ELR (cell line): ENCODE measurements around the gene ZDHHC14.
"Not testable (repeated sequence)": the region's sequence is repeated elsewhere in the genome, so short reads cannot be mapped to it uniquely, and the experiment has no call there.

Source experiments
- DNase-seq: peaks from one replicate; pipeline ENCODE4 v3.0.0-alpha.2; 2015; ENCODE audit warnings: low read depth

The ZDHHC14 gene

DNA sequence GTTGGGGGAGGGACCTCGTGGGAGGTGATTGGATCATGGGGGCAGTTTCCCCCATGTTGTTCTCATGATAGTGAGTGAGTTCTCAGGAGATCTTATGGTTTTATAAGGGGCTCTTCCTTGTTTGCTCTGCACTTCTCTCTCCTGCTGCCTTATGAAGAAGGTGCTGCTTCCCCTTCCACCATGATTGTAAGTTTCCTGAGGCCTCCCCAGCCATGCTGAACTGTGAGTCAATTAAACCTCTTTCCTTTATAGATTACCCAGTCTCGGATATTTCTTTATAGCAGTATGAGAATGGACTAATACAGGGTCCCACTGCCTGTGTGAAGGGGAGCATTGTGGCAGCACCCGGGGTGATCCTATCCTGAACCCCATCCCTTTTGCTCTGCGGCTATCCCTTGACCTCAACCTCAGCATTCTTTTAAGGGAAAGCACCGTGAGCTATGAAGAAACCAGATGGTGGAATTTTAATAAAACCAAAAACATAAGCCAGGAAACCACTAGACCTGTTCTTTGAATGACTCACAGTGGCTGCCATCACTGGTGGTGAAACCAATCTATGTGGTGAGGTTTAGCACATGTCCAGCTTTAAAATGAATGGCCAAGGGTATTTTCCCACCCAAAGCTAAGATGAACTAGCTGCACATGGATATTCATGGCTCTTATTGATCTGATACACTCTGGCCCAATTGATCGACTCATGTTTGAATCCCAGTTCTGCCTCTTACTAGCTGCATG is 62.2 kb downstream of the ZDHHC14 start:
- peak; percentile 84 for DNase-seq

DNA sequence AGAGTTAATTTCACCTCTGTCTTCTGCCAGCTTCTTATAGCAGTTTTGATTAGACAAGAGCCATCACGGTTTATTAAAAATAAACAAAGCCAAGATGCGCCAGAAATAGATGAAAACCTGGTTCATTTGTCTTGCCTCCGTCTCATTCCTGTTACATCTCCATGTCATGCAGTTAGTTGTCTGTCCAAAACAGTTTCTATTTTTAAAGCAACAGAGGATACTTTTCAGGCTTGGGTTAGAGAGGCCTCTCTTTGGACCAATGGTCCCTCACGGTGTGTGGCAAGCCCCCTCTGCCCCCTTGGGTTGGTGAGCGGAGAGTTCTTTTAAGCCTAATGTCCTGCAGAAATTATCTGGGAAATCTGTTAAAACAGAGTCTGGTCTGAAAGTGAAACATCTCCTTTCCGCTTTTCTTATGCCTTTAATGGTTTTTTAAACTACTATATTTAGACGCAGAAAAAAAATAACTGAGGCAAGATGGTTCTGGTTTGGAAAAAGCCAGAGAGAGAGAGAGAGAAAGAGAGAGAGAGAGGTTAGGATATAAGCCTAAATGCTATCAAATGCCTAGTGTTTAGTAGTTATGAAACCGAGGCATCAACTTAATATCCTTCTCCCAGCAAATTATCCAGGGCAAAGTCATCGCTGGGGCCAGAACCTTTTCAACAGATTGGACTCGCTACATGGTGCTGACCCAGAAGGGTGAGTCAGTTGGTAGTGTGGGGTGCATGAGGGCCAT is 64.5 kb downstream of the ZDHHC14 start:
- DNase-seq, result no peak

DNA sequence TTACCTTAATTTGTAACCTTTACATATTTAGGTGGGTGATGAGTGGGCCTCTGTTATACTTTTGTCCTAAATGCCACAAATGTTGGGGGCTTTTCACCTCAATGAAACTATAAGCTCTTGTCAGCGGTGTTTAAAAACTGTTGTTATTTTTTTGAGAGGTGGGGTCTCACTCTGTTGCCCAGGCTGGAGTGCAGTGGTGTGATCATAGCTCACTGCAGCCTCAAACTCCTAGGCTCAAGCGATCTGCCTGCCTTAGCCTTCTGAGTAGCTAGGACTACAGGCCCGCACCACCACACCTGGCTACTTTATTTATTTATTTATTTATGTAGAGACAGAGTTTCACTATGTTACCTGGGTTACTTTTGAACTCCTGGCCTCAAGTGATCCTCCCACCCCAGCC is 66.7 kb downstream of the ZDHHC14 start:
- DNase-seq, result no peak

DNA sequence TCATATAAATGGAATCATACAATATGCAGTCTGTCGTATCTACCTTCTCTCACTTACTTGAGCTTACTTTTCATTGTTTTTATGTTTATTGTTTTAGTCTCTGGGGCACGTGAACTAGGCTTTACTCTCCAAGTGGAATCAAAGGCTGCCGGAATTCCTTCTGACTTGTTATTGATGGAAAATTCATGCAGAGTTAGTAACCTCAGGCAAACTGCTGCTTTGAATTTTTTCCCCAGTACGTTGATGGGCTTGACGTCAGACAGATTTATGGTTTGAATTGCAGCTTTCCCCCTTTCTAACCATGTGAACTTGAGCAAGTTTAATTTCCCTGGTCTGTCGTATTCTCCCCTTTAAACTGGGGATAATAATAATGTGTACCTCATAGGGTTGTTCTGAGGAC is 68.6 kb downstream of the ZDHHC14 start:
- no peak for DNase-seq

DNA sequence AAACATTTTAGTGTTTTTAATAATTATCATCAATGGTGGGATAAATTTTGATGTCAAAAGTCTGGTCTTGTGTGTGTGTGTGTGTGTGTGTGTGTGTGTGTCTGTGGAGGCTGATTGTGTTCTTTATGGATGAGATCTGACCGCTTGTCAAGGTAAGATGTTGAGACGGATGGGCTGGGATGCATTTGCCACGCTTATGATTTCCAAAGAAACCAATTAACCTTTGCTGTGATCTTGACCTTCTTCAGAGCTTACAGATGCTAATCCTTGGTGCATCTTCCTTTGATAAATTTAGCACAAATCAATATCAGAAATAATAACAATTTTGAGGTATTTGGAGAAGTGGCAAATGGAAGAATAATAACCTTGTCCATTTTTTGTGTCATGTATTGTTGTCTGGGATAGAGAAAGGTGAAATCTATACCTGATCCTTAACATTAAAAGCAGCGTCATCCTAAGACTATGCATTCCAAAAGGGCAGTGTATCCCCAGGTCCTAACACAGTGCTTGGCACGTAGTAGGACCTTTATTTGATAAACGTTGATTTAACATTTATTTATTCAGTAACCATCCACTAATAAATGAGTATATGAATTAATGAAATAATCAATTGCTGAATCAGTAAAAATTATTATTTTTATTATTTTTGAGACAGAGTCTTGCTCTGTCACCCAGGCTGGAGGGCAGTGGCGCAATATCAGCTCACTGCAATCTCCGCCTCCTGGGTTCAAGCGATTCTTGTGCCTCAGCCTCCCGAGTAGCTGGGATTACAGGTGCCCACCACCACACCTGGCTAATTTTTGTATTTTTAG is 70.1 kb downstream of the ZDHHC14 start:
- no peak for DNase-seq

DNA sequence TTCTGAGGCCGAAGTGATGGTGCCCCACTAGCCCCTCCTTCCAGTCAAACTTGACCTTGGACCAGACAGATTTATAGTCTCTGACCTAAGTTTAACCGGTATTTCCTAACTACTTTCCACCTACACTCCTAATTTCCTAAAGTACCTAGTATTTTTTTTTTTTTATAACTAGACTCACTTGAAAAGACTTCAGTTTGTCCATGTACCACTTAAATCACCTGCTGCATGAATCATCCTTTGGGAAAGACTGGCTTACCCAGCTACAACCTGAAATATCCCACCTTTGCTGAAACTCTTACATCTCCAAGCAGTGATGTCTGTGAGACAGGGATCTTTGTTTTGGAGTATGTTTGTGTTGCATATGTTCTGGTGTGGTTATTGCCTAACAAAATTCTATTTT is 71.1 kb downstream of the ZDHHC14 start:
- DNase-seq, result no peak

DNA sequence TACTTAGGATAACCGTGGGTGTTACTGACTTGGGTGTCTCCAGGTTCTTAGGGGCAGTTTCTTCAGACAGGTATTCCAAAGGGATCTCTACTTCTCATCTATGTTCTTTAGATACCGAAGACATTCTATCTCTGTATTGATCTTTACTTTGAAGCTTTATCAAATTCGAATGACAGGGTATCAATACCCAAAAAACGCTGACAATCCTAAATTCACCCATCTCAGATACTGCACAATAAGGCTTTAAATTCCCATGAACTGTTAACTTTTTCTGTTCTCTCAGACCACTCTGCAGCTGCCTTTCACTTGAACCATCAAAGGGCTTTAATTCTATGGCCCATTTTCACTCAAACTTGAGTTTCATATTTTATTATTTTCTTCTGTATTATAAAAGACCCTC is 72.1 kb downstream of the ZDHHC14 start:
- DNase-seq, result no peak

DNA sequence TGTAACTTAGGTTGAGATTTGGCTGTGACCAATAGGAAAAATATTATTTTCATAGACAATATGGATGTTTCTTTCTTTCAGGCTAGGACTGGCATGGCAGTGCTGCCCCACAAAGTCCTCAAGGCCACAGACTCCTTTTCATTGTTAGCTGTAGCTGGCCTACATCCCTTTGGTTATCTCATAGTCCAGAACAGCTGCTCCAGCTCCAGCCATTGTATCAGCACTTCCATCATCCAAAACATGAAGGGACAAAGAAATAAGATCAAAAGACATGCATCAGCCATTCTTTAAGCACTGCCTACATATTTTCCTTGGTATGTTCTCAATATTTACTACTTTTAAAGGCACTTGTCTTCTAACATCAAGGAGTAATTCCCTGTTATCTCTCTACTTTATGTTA is 73.0 kb downstream of the ZDHHC14 start:
- no peak for DNase-seq

DNA sequence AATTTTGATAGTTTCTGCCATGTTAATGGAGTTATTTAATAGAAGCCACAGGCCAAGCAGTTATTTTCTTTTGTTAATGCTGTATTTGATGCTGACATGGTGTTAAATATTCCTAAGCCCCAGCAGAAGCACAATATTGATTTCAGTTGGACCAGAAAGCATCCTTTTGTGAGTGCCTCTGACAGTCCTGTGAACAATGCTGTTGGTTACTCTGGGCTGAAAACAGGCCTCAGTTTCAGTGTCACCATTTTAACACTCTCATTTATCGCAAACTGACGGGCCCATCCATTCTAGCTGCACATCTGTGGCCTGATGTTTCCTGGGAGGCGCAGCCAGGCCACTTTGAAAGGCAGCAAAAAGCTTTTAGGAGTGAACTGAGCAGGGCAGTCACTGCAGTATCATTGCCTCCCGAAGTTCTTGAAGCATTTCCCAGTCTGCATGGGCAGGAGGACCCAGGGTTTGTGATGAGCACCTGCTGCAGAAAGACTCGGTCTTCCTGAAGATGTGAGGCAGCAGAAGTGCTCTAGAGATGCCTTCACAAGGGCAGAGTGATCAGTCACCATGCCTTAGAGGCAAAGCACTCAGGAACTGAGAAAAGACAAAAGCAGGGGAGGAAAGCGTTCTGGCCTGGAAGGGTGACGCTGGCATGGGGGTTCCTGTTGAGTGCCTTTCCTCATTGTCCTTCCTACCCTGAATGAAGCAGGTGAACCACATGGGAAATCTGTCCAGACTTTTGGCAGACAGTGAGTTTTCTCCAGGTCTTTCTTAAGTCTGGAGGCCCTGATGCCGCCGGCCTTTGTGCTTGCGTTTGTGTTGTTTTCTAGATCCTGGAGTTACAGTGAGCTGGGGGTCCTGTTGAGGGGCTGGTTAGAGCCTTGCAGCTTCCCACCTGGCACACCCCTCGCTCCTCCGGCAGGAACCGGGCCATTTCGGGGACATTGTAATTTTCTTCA is 74.0 kb downstream of the ZDHHC14 start:
- DNase-seq, result no peak

DNA sequence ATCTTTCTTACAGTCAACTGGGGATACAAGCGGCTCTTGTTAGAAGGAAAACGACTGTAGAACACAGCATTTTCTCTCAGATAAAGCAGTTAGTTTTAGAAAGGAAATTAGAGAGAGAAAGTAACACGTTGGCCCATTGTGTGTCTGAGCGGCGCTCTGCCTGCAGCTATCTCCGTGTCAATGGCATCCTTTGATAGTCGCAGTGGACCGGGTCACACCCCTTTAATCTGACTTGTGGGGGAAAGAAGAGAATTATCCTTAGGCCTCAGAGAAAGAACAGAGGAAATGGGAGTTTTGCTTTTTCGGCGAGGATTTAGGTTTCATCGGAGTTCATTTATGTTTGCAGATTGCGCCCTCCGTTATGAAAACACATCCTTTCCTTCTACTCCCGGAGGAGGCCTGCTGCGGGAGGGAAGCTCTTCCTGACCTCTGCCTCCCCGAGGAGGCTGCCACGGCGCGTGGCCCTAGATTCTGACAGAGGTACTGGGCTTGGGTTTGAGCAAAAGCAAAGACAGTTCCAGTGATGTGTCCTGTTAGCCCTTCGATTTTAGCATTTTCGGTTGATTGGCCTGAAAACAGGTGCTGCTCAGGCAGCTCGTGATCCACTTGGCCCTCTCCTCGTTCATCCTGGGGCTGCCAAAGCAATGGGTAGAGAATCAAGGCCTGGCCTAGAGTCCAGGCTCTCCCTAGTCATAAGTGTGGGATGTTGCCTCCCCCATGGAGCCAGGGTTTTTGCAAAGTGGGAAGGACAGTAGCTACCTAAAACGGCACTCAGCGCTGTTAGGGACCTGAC is 74.9 kb downstream of the ZDHHC14 start:
- no peak for DNase-seq

DNA sequence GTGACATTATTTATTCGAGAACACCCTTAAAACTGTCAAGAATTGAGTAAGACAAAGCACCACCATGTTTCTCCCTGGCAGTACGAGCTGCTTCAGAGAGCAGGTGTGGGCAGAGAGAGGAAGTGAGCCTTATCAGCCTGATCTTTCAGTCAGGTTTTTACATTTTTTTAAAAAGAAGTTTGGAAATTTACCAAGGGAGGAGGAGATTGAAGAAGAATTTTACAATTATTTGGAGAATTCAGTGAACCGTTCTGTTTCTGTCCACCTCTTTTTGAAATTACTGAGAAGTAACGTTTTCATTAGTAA is 75.5 kb downstream of the ZDHHC14 start:
- no peak for DNase-seq

DNA sequence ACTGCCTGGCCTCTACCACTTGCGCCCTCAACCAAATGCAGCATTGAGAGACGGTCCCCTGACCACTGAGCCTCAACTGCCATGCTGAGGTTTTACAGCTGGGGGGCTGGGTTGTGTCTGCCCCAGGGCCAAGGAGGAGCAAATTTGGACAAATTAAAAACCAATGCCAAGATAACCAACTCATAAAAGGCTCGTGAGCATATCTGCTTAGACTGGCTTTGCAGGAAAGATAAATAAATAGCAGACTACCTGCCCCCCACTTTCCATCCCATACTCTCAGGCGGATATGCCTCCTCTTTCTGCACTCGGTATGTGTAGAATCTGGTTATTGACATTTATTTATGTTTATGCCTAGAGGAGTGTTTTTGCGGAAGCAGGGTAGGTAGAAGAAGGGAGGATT is 76.8 kb downstream of the ZDHHC14 start:
- no peak for DNase-seq

DNA sequence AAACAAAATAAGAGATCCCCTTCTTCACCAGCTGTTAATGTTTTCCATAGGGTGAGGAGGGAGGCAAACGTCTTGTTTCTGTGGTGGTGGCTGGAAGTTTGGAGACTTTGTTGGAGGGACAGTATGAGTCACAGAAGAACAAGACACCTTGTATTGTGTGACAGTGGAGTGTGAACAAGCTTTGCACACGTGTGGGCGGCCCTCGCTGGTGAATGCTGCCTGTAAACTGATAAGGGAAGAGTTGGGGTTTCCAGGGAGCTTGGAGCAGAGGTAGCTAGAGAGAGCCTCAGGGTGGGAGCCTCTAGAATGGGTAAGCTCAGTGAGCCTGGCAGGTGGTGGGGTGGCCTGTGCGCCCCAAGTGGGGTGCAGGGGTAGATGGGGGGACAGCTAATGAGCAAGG is 78.3 kb downstream of the ZDHHC14 start:
- no peak for DNase-seq

DNA sequence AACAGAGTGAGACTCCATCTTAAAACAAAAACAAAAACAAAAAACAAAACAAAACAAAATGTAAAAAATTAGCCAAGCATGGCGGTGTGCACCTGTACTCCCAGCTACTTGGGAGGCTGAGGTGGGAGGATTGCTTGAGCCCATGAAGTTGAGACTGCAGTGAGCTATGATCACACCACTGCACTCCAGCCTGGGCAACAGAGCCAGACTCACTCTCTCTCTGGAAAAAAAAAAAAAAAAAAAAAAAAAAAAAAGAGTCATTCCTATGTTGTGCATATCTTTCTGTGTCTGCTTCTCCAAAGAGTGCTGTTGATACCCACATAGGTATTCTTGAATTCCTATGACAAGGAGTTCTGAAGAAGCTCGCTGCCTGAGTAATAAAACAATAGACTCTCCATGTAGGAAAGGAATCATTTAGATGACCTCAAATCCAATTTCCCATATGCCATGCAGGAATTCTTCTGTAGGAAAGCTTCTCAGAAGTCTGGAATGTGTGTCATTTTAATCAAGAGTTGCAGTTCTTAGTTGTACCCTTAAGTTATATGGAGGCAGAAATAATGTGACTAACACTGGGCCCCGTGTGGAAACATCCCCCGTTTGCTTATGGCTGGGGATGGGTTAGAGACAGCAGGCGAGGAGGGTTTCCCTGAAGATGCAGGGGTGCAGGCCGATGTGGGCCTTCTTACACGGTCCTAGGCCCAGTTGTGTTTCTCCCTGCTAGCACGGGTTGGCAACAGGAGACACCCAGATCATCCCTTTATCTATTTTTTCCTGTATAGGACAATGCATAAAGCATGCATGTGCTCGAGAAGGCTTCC is 79.4 kb downstream of the ZDHHC14 start:
- DNase-seq, result peak; percentile 11

DNA sequence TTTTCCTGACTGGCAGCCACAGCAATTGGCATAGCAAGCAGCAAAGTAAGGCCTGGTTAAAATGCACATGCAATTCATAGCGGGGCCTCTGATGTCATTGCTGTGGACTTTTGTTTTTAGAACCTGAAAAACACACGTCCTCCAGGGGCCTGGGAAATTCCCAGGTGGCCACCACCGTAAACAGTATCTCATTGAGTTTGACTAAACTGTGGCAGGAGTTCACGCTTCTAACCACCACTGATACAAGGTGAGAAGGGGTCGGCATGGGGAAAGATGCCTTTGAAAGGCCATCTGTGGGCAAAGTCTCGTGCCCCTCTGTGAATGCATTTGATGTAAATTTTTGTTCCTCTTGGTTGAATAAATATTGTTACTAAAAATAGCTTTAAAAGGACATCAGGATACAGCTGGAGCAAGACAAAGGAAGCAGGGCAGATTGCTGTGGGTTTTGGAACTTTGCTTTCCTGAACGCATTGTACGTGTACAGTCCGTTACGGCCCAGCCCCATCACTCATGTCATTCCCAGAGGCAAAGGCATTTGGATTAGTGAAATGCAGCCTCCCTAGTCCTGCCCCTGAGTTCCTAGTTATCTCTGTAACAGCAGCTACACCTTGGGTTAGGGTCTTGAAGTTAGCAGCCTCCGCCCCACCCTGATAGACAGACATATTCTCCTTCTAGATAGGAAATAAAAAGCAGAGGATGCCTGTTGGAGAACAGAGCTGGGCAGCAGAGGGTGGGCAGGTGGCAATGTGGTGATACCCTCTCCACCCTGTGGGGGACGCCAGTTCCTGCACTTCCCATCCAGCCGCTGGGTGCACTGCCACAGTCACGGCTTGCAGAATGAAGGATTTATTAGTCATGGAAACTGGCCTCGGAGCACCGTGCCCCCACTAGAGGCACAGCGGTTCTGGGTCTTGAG is 80.3 kb downstream of the ZDHHC14 start:
- no peak for DNase-seq

DNA sequence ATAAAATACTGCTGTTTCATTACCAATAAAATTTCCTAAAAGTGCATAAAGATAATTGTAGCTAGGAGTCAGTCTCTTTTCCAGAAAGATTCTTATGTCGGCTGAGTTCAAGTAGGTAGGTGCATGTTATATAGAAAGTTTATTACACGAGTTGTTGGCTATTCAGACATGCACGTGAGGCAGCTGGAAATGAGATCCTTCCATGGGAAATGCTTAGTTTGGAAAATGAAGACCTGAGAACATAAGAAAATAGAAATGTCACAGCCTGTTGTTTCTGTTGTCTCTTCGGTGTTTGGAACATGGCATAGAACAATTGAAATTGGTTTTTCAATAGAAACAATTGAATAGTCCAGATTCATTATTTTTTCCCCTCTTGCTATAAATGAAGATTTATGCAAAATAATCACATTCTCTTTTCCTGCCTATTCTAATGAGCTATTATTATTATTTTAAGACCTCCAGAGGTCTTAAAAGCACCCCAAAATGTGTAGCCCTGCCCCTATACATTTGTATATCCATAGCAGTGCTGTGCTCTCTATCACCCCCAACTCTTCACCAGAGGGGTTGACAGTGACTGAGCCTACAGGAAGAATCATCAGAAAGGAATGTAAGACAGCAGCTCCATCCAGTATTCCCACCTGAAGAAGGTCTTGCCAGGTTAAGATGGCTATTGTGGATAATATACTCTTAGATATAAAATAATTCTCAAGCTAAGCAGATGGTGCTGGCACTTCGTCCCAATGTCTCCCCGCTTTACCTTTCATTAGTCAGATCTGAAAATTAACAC is 82.2 kb downstream of the ZDHHC14 start:
- DNase-seq, result peak; percentile 26

DNA sequence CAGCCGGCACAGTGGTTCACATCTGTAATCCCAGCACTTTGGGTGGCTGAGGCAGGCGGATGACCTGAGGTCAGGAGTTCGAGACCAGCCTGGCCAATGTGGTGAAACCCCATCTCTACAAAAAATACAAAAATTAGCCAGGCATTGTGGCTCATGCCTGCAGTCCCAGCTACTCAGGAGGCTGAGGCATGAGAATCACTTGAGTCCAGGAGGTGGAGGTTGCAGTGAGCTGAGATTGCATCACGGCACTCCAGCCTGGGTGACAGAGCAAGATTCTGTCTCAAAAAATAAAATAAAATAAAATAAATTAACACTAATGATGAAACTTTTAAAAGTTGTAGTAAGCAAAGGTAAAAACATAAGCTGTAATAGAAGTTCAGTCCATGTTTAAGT is 82.7 kb downstream of the ZDHHC14 start:
- not testable (repeated sequence) for DNase-seq
